PC-3 (cell line): Measurements from ENCODE around the gene GALNT2.

Source experiments
- CTCF ChIP-seq: fragments of 300-600 bp; sonication (generic); conservative IDR thresholded peaks from 2 replicates; pipeline ENCODE4 v1.5.1; 2017; ENCODE audit warnings: antibody characterized with exemption, low read depth, mild to moderate bottlenecking, low read length
- EZH2 ChIP-seq: fragments of 300-600 bp; sonication (generic); IDR thresholded peaks from one replicate; pipeline ENCODE4 v1.6.1; 2017; ENCODE audit warnings: antibody characterized with exemption, mild to moderate bottlenecking, low read length; ENCODE audit not compliant: unreplicated experiment

GRCh38 chr1:230255116-230255515 lies 188.1 kb downstream of the GALNT2 start:
- TF ChIP-seq CTCF (no peak), EZH2 (no peak)
